Measurements from ENCODE around the gene PCDHGA6.
"Not testable (repeated sequence)": the region's sequence is repeated elsewhere in the genome, so short reads cannot be mapped to it uniquely, and the experiment has no call there.

Gene PCDHGA6

DNA sequence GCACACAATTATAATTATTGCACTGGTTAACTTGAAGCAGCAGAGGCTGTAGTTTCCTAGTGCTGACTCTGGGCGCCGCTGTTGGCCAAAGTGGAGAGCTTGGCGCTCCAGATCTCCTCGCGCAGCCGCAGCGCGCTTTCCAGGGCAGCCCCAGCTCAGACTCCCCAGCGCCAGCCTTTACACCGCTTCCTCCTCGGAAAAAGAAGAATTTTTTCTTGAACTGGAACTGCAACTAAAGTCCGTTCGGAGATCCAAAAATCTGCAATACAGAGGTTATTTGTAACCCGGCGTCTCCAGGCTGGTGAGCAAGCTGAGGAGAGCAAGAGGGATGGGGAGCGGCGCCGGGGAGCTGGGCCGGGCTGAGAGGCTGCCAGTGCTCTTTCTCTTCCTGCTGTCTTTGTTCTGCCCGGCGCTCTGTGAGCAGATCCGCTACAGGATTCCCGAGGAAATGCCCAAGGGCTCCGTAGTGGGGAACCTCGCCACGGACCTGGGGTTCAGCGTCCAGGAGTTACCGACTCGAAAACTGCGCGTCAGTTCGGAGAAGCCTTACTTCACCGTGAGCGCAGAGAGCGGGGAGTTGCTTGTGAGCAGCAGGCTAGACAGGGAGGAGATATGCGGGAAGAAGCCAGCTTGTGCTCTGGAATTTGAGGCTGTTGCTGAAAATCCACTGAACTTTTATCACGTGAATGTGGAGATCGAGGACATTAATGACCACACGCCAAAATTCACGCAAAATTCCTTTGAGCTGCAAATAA is 14.0 kb downstream of the PCDHGA6 start, which contains the start of gene PCDHGB4:
Gene PCDHGB4, plus strand, starts transcription at position 142 of the 755 bp plus-strand sequence. Its CDS starts 187 bp downstream, at position 329.
- in situ Hi-C loops (cut with MboI; ENCODE audit: low pct_unique_long_range_greater_than_20kb, low sequenced_read_pairs); DNase-seq: not testable (repeated sequence)

DNA sequence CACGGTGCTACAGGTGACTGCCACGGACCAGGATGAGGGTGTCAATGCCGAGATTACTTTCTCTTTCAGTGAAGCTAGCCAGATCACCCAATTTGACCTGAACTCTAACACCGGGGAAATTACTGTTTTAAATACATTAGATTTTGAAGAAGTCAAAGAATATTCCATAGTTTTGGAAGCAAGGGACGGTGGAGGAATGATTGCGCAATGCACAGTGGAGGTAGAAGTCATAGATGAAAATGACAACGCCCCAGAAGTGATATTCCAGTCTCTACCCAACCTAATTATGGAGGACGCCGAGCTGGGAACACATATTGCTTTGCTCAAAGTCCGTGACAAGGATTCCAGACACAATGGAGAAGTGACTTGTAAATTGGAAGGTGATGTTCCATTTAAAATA is 15.0 kb downstream of the PCDHGA6 start:
- no peak for DNase-seq
- in situ Hi-C loops (cut with MboI; ENCODE audit: low pct_unique_long_range_greater_than_20kb, low sequenced_read_pairs) = no loop called here

- no peak for DNase-seq
- in situ Hi-C loops (cut with MboI; ENCODE audit: low pct_unique_long_range_greater_than_20kb, low sequenced_read_pairs) = no loop called here
Observed at GRCh38 chr5:141389153-141390042, 15.7 kb downstream of the PCDHGA6 start.

DNA sequence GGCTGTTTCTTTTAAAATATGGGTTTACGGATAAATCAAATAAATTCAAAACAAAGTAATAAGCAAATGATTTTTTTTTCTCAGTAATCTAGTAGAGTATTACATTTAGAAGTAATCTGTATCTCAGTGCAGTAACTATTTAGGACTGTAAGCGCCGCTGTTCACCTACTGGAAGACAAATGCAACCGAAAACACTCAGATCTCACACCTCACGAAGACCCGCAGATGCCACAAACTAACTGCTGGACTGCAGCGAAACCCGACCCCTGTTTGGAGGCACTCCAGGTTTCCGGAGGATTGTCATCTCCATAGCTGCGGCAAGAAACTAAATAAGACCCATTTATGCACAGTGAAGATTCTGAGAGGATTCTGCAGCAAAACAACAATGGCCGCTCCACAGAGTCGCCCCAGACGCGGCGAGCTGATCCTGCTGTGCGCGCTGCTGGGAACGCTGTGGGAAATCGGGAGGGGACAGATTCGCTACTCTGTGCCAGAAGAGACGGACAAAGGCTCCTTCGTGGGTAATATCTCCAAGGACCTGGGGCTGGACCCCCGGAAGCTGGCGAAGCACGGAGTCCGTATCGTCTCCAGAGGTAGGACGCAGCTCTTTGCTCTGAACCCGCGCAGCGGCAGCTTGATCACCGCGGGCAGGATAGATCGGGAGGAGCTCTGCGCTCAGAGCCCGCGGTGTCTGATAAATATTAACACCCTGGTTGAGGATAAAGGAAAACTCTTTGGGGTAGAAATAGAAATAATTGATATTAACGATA is 18.9 kb downstream of the PCDHGA6 start, which contains the start of gene PCDHGA8:
Gene PCDHGA8, plus strand, starts transcription at position 205 of the 770 bp plus-strand sequence. Its CDS starts 181 bp downstream, at position 386.
- no peak for DNase-seq
- in situ Hi-C loops (cut with MboI; ENCODE audit: low pct_unique_long_range_greater_than_20kb, low sequenced_read_pairs) = no loop called here

DNA sequence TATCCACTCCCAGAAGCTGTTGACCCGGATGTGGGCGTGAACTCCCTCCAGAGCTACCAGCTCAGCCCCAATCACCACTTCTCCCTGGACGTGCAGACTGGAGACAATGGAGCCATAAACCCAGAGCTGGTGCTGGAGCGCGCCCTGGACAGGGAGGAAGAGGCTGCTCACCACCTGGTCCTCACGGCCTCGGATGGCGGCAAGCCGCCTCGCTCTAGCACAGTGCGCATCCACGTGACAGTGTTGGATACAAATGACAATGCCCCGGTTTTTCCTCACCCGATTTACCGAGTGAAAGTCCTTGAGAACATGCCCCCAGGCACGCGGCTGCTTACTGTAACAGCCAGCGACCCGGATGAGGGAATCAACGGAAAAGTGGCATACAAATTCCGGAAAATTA is 19.6 kb downstream of the PCDHGA6 start:
- in situ Hi-C loops (cut with MboI; ENCODE audit: low pct_unique_long_range_greater_than_20kb, low sequenced_read_pairs) = no loop called here
- DNase-seq = no peak

DNA sequence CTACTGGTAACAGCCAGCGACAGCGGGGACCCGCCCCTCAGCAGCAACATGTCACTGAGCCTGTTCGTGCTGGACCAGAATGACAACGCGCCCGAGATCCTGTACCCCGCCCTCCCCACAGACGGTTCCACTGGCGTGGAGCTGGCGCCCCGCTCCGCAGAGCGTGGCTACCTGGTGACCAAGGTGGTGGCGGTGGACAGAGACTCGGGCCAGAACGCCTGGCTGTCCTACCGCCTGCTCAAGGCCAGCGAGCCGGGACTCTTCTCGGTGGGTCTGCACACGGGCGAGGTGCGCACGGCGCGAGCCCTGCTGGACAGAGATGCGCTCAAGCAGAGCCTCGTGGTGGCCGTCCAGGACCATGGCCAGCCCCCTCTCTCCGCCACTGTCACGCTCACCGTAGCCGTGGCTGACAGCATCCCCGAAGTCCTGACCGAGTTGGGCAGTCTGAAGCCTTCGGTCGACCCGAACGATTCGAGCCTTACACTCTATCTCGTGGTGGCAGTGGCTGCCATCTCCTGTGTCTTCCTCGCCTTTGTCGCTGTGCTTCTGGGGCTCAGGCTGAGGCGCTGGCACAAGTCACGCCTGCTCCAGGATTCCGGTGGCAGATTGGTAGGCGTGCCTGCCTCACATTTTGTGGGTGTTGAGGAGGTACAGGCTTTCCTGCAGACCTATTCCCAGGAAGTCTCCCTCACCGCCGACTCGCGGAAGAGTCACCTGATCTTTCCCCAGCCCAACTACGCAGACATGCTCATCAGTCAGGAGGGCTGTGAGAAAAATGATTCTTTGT is 20.9 kb downstream of the PCDHGA6 start:
- in situ Hi-C loops (cut with MboI; ENCODE audit: low pct_unique_long_range_greater_than_20kb, low sequenced_read_pairs) = not testable (repeated sequence)

GRCh38 chr5:141397756-141398551 is 24.3 kb downstream of the PCDHGA6 start, which contains the start of gene PCDHGB5:
Gene PCDHGB5 (plus strand): TSS chr5:141397947. CDS start chr5:141398128, 181 bp downstream.
- in situ Hi-C loops (cut with MboI; ENCODE audit: low pct_unique_long_range_greater_than_20kb, low sequenced_read_pairs); DNase-seq: not testable (repeated sequence)

More for the DNA sequence above, 20.9 kb downstream of the PCDHGA6 start:
- DNase-seq = not testable (repeated sequence)

DNA sequence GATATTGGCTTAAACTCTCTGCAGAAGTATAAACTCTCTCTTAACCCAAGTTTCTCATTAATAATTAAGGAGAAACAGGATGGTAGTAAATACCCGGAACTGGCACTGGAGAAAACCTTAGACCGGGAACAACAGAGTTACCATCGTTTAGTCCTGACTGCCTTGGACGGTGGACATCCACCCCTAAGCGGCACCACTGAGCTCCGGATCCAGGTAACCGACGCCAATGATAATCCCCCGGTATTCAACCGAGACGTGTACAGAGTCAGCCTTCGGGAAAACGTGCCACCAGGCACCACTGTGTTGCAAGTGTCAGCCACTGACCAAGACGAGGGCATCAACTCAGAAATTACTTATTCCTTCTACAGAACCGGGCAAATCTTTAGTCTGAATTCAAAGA is 24.9 kb downstream of the PCDHGA6 start:
- in situ Hi-C loops (cut with MboI; ENCODE audit: low pct_unique_long_range_greater_than_20kb, low sequenced_read_pairs) = no loop called here
- DNase-seq = no peak

DNA sequence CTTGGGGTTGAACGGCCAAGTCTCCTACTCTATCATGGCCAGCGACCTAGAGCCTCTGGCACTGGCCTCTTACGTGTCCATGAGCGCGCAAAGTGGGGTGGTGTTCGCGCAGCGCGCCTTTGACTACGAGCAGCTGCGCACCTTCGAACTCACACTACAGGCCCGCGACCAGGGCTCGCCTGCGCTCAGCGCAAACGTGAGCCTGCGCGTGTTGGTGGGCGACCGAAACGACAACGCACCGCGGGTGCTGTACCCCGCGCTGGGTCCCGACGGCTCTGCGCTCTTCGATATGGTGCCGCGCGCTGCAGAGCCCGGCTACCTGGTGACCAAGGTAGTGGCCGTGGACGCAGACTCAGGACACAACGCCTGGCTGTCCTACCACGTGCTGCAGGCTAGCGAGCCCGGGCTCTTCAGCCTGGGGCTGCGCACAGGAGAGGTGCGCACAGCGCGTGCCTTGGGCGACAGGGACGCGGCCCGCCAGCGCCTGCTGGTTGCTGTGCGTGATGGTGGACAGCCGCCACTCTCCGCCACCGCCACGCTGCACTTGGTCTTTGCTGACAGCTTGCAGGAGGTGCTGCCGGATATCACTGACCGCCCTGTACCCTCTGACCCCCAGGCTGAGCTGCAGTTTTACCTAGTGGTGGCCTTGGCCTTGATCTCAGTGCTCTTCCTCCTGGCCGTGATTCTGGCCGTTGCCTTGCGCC is 26.0 kb downstream of the PCDHGA6 start:
- no peak for DNase-seq
- in situ Hi-C loops (cut with MboI; ENCODE audit: low pct_unique_long_range_greater_than_20kb, low sequenced_read_pairs) = no loop called here

DNA sequence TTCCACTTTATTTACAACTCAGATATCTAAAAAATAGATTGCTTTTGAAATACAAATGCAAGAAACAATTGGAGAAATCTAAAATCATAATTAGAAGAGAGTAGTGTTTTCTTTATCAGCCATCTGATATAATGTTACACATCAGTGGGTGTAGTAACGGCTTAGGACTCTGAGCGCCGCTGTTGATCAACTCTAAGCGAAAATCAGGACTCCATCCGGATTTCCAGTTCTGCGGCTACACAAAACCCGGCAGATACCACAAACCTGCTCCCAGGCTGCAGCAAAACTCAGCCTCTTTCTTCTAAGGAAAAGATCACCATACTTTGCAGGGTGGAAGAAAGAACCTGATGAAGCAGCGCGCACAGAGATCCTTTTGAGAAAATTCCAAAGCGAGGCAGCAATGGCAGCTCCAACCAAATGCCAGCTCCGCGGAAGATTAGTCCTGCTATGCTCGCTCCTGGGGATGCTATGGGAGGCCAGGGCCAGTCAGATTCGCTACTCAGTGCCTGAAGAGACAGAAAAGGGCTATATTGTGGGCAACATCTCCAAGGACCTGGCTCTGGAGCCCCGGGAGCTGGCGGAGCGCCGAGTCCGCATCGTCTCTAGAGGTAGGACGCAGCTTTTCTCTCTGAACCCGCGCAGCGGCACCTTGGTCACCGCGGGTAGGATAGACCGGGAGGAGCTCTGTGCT is 29.0 kb downstream of the PCDHGA6 start, which contains the start of gene PCDHGA9:
Gene PCDHGA9, plus strand, starts transcription at position 226 of the 691 bp plus-strand sequence. Its CDS starts 175 bp downstream, at position 401.
- DNase-seq = peak; percentile 3

DNA sequence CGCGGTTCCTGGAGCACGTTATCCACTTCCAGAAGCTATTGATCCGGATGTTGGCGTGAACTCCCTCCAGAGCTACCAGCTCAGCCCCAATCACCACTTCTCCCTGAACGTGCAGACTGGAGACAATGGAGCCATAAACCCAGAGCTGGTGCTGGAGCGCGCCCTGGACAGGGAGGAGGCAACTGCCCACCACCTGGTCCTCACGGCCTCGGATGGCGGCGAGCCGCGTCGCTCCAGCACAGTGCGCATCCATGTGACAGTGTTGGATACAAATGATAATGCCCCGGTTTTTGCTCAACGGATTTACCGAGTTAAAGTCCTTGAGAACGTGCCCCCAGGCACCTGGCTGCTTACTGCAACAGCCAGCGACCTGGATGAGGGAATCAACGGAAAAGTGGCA is 29.7 kb downstream of the PCDHGA6 start:
- in situ Hi-C loops (cut with MboI; ENCODE audit: low pct_unique_long_range_greater_than_20kb, low sequenced_read_pairs) = no loop called here
- no peak for DNase-seq

More for the DNA sequence above, 29.0 kb downstream of the PCDHGA6 start, which contains the start of gene PCDHGA9:
- in situ Hi-C loops (cut with MboI; ENCODE audit: low pct_unique_long_range_greater_than_20kb, low sequenced_read_pairs) = no loop called here

- DNase-seq; in situ Hi-C loops (cut with MboI; ENCODE audit: low pct_unique_long_range_greater_than_20kb, low sequenced_read_pairs): not testable (repeated sequence)
Observed at GRCh38 chr5:141407790-141408505, 34.3 kb downstream of the PCDHGA6 start, which contains the start of gene PCDHGB6. Gene PCDHGB6 (plus strand): TSS chr5:141408021. CDS start chr5:141408203, 182 bp downstream.

DNA sequence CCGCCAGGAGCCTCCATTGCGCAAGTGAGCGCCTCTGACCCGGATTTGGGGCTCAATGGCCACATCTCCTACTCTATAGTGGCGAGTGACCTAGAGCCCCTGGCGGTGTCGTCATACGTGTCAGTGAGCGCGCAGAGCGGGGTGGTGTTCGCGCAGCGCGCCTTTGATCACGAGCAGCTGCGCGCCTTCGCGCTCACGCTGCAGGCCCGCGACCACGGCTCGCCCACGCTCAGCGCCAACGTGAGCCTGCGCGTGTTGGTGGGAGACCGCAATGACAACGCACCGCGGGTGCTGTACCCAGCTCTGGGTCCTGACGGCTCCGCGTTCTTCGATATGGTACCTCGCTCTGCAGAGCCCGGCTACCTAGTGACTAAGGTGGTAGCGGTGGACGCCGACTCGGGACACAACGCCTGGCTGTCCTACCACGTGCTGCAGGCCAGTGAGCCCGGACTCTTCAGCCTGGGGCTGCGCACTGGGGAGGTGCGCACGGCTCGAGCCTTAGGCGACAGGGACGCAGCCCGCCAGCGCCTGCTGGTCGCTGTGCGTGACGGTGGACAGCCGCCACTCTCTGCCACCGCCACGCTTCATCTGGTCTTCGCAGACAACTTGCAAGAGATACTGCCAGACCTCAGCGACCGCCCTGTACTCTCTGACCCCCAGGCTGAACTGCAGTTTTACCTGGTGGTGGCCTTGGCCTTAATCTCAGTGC is 36.1 kb downstream of the PCDHGA6 start:
- in situ Hi-C loops (cut with MboI; ENCODE audit: low pct_unique_long_range_greater_than_20kb, low sequenced_read_pairs) = no loop called here
- DNase-seq = no peak

GRCh38 chr5:141411575-141411974 is 37.9 kb downstream of the PCDHGA6 start:
- DNase-seq = no peak
- in situ Hi-C loops (cut with MboI; ENCODE audit: low pct_unique_long_range_greater_than_20kb, low sequenced_read_pairs) = no loop called here

Data from KBM-7 (cell line).